D721Med (cell line): ENCODE results near the gene MXRA8.

Experiments used
- DNase-seq: peaks from one replicate; pipeline ENCODE4 v3.0.0; 2011; ENCODE audit warnings: low spot score; ENCODE audit not compliant: insufficient read length
- FAIRE-seq: peaks from 2 replicates; lab custom pipeline; 2011; peaks lifted over from hg19 to GRCh38; lab: Jason Lieb, UNC
- CTCF ChIP-seq: IDR thresholded peaks from 2 replicates; pipeline ENCODE4 v1.5.1; 2012; ENCODE audit warnings: mild to moderate bottlenecking, control low read depth; ENCODE audit not compliant: insufficient read depth; ENCODE audit errors: missing control alignments

Gene MXRA8

DNA sequence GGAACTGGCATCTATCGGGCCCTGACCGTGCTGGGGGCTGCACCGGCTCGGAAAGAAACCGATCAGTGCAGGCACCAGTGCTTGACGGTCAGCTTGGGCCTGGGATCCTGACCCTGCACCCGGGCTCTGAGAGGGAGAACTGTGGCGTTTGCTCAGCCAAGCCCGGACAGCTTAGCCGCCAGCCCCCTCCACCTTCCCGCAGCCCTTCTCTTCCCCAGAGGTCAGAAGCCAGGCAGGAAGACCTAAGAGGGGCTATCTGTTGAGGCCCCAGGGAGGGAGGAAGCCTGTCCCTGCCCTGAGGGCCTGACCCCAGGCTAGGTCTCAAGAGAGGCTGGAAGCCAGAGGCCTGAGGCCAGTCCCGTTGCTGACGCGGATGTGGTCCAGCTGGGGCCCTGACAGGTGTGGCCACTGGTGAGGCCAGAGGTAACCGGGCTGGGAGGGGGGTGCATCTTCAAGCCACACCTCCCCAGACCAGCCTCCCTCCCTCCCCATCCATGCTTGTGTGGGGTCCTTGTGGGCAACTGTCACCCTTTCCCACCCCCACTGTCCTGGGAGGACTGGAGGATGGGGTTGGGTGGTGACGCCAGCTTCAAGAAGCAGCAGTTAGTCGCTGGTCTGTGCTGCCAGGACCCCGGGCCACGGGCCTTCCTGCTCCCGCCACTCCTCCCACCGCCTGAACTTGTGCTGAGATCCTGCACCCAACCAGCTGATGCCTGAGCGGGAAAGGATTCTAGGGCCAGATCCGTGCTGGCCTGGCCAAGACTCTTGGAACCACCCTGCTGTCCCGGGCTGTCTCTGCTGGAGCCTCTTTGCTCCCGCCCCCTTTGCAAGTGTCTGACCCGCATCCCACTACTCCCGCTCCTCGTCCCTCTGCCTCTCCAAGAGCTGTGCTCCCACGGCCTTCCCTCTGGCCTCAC lies 6.6 kb downstream of the MXRA8 start:
- no peak for TF ChIP-seq CTCF
- DNase-seq (no peak), FAIRE-seq (no peak)

DNA sequence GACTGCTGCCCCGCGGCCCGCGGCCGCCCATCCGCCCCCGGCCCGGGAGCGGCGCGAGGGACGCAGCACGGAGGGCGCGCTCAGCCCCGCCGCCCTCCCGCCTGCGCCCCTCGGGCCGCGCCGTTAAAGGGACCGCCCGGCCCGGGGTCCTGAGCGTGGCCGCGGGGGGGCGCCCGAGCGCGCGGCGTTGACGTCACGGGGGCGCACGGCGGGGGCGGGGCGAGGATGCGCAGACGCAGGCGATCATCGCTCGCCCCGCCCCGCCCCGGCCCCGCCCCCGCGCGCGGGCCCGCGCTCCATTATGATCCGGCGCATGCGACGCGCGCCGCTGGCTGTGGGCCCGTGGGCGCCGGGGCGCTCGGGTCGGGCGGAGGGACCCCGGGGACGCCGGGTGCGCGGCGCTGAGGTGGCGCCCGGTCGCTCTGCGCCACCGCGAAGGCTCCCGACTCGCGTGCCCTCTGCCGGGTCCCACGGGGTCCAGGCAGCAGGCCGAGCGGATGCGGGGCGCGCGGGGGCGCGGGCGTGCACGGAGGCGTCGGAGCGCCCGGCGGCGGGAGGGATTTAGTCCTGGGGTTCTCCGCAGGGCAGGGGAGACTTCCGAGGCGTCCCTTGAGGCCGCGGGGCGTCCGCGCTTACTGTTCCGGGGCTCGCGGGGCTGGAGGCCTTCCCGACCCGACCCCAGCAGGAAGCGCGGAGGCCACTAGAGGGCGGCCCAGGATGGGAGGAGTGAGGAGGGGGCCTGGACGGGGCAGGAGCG lies 8.9 kb downstream of the MXRA8 start, which contains the start of gene DVL1:
DVL1 (minus strand) TSS at position 163 of the 757 bp plus-strand sequence. CDS start 353 bp downstream, outside the sequence.
- DNase-seq = no peak
- peak; percentile 45 for TF ChIP-seq CTCF
- FAIRE-seq = no peak

DNA sequence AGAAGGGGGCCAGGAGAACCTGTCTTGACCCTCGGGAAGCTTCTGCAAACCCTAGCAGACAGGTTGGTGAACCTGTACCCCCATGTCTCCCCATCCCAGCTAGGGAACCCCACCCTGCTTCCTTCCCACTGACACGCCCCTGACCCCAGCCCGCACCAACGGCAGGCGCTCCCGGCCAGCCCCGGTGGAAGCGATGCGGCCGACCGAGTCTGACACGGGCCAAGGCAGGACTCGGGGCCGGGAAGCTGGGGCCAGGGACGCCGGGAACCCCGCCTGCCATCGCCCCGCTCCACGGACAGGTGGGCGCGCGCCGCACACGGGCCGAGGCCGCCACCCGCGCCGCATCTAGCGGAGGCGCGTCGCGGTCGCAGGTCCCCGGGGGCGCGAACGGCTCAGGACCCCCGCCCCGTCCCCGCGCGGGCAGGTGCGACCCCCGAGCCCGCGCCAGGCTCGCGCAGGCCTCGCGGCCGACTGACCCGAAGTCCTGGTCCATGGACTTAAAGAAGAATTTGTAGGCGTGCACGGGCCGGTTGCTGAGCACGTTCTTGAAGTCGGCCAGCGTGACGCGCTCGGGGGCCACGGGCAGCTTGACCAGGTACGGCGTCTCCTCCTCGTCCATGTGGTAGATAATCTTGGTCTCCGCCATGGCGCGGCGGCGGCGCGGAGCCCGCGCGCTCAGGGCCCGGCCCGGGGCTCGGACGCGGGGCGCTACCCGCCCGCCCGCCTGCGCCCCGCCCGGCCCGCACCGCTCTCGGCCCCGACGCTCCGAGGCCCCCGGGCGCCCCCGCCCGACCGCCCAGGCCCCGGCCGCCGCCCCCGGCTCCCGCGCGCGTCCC lies 9.7 kb downstream of the MXRA8 start:
- DNase-seq = no peak
- FAIRE-seq = no peak

GRCh38 chr1:1347663-1348419 lies 10.5 kb downstream of the MXRA8 start:
- FAIRE-seq (no peak), DNase-seq (no peak)

More for the DNA sequence above, 9.7 kb downstream of the MXRA8 start:
- no peak for TF ChIP-seq CTCF

DNA sequence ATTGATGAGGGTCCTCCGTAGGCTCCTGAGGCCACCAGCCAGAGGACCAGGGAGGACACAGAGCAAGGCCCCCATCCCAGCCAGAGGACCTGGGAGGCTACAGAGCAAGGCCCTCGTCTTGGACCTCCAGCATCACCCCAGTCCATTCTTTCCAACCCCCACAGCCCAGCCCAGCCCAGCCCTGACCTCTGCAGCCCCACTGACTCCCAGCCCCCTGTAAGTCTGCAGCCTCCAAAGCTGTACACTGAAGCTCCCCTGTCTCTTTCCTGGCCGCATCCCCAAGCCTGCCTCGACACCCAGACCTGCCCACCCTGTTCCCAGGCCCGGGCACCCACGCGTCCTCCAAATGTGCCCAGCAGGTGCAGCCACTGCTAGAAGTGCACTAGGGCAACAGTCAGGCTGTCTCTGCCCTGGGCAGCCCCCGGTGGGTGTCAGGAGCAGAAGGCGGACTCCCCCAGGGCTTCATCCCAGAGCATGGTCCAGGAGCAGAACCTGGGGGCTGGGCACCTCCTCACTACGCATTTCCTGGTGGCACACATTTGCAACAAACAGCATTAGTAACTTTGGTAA lies 11.2 kb downstream of the MXRA8 start:
- FAIRE-seq = no peak
- no peak for DNase-seq
- TF ChIP-seq CTCF = no peak

More at GRCh38 chr1:1347663-1348419, 10.5 kb downstream of the MXRA8 start:
- no peak for TF ChIP-seq CTCF

DNA sequence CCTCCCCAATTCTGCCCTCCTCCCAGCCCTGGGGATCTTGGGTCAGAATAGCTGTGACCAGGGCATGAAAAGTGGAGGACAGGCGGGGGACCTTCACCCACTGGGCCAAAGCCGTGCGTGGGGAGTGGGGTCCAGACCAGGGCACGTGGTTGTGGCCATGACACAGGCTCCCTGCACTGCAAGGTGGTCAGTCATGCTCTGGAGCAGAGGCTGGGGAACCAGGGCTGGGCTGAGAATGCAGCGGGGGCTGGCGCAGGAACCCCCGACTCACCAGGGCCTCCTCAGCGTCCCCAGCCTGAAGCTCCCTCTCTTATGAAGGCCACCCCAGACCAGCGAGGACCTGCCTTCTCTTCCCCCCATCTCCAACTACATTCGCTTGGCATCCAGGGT lies 11.9 kb downstream of the MXRA8 start:
- no peak for FAIRE-seq

More for the DNA sequence above, 11.9 kb downstream of the MXRA8 start:
- no peak for DNase-seq
- TF ChIP-seq CTCF = no peak
